HepG2 (cell line): Measurements from ENCODE around the gene ATP2B3. TPM values are rescaled to one million over a fixed set of nuclear protein-coding genes. Genes with fewer than 3 reads are reported as not detected.

ENCODE experiments used
- ATAC-seq: fragments of 200-7000 bp; cut with Tn5 transposase; 3 replicates; pipeline ENCODE4 v1.9.1; 2020; ENCODE audit warnings: mild to moderate bottlenecking, moderate library complexity
- BruUV-seq: library from RNA; stranded (reverse); fragments of 400-500 nt; replicated peaks from 2 replicates; lab custom pipeline; 2021; lab: Mats Ljungman, UMichigan
- CTCF ChIA-PET: fragments of 300-600 bp; formaldehyde crosslinking; extraction: SDS; loops from one replicate; lab custom pipeline; 2021; ENCODE audit warnings: low total read pairs, inconsistent platforms, low intra/inter-chr PET ratio; lab: Yijun Ruan, JAX
- POLR2A ChIA-PET: fragments of 350-600 bp; sonication (Branson Sonifier 250); formaldehyde crosslinking; loops from one replicate; lab custom pipeline; 2020; ENCODE audit warnings: antibody characterized with exemption, inconsistent platforms; lab: Yijun Ruan, JAX
- DNase-seq: peaks from one replicate; pipeline ENCODE4 v3.0.0-alpha.2; 2015; ENCODE audit warnings: low spot score
- FAIRE-seq: peaks from 3 replicates; lab custom pipeline; 2011; peaks lifted over from hg19 to GRCh38; lab: Jason Lieb, UNC
- H2AFZ ChIP-seq: one replicate; pipeline ENCODE4 v1.6.1; 2011; ENCODE audit warnings: low read length, inconsistent platforms
- H3K27ac ChIP-seq: fragments of 300-600 bp; 3 replicates; pipeline ENCODE4 v1.8.0; 2011; ENCODE audit warnings: mixed run types, mild to moderate bottlenecking, mixed read lengths, low read length, inconsistent platforms; ENCODE audit not compliant: insufficient read depth; ENCODE audit errors: extremely low read length
- H3K27me3 ChIP-seq, 2 experiments: fragments of 200-600 bp in 1 of 2; 2 replicates in 1 of 2; 3 replicates in 1 of 2; pipeline versions ENCODE4 v1.6.0 to v1.8.0; 2011; ENCODE audit warnings: low read length in 2 of 2, mild to moderate bottlenecking in 2 of 2, moderate library complexity in 2 of 2, inconsistent platforms in 1 of 2; ENCODE audit not compliant: insufficient read depth in 2 of 2, control insufficient read depth in 1 of 2
- H3K36me3 ChIP-seq, 2 experiments: fragments of 200-600 bp in 1 of 2; replicated peaks in 1 of 2; 2 replicates in 1 of 2; 3 replicates in 1 of 2; pipeline versions ENCODE4 v1.5.1 to v1.8.0; 2011; ENCODE audit warnings: low read length in 2 of 2, inconsistent platforms in 1 of 2; ENCODE audit not compliant: insufficient read depth in 2 of 2, control insufficient read depth in 1 of 2
- H3K4me1 ChIP-seq: 2 replicates; pipeline ENCODE4 v1.5.1; 2012; ENCODE audit warnings: low read length, inconsistent platforms; ENCODE audit not compliant: insufficient read depth
- H3K4me2 ChIP-seq: 2 replicates; pipeline ENCODE4 v1.6.0; 2011; ENCODE audit warnings: low read depth, low read length, inconsistent platforms
- H3K4me3 ChIP-seq, 3 experiments: fragments of 200-600 bp in 1 of 3; sonication (generic), shearing (Covaris generic) in 1 of 3; replicated peaks in 1 of 3; 2 replicates each; pipeline ENCODE4 v1.5.1; 2011 to 2016; ENCODE audit warnings: low read length in 3 of 3, inconsistent platforms in 2 of 3, low read depth in 2 of 3, mild to moderate bottlenecking in 2 of 3, control low read depth in 1 of 3, mixed read lengths in 1 of 3; ENCODE audit not compliant: insufficient read depth in 1 of 3
- H3K79me2 ChIP-seq: one replicate; pipeline ENCODE4 v1.6.1; 2011; ENCODE audit warnings: low read length, inconsistent platforms; ENCODE audit not compliant: insufficient read depth
- H3K9ac ChIP-seq: 2 replicates; pipeline ENCODE4 v1.6.0; 2011; ENCODE audit warnings: mild to moderate bottlenecking, low read depth, low read length, inconsistent platforms; ENCODE audit not compliant: insufficient read depth
- H3K9me3 ChIP-seq: 2 replicates; pipeline ENCODE4 v1.5.1; 2012; ENCODE audit warnings: mild to moderate bottlenecking, low read length
- H4K20me1 ChIP-seq: 2 replicates; pipeline ENCODE4 v1.6.0; 2011; ENCODE audit warnings: inconsistent platforms, mild to moderate bottlenecking, low read length, moderate library complexity; ENCODE audit not compliant: insufficient read depth
- FOXA3 ChIP-seq: IDR thresholded peaks from 2 replicates; pipeline ENCODE4 v1.6.1; 2016; ENCODE audit warnings: missing genetic modification reagents, missing compliant biosample characterization
- KLF12 ChIP-seq: sonication (generic); formaldehyde crosslinking; IDR thresholded peaks from 2 replicates; pipeline ENCODE4 v1.4.0; 2020; ENCODE audit warnings: missing genetic modification reagents, borderline replicate concordance
- MIER3 ChIP-seq: IDR thresholded peaks from 2 replicates; pipeline ENCODE4 v1.6.1; 2016; ENCODE audit warnings: missing compliant biosample characterization, borderline replicate concordance
- NFKB2 ChIP-seq: sonication (generic); formaldehyde crosslinking; IDR thresholded peaks from 2 replicates; pipeline ENCODE4 v1.4.0; 2020; ENCODE audit warnings: missing genetic modification reagents, borderline replicate concordance
- RXRB ChIP-seq: IDR thresholded peaks from 2 replicates; pipeline ENCODE4 v1.6.1; 2016; ENCODE audit warnings: borderline replicate concordance, missing genetic modification reagents, missing compliant biosample characterization
- SRSF1 ChIP-seq: fragments of 200-400 bp; formaldehyde crosslinking; optimal IDR thresholded peaks from 2 replicates; pipeline ENCODE3; 2017; ENCODE audit warnings: mild to moderate bottlenecking, low read depth, low read length, moderate library complexity
- STAT5B ChIP-seq: sonication (generic); formaldehyde crosslinking; IDR thresholded peaks from 2 replicates; pipeline ENCODE4 v1.4.0; 2020; ENCODE audit warnings: missing genetic modification reagents
- ZBTB1 ChIP-seq: sonication (generic); formaldehyde crosslinking; IDR thresholded peaks from 2 replicates; pipeline ENCODE4 v1.4.0; 2020; ENCODE audit warnings: missing genetic modification reagents, borderline replicate concordance
- ZNF720 ChIP-seq: sonication (generic); formaldehyde crosslinking; IDR thresholded peaks from 2 replicates; pipeline ENCODE4 v1.4.0; 2020; ENCODE audit warnings: missing genetic modification reagents
- ZNF878 ChIP-seq: sonication (generic); formaldehyde crosslinking; IDR thresholded peaks from 2 replicates; pipeline ENCODE4 v1.8.1; 2023; ENCODE audit warnings: mild to moderate bottlenecking, missing genetic modification reagents, moderate library complexity
- WGBS: methylation state at CpG from one replicate; pipeline ENCODE4 v1.1.6; 2017; ENCODE audit warnings: low lambda C conversion rate; 5-methylcytosine and 5-hydroxymethylcytosine counted together
- in situ Hi-C: cut with HindIII; loops from 2 replicates; pipeline ENCODE4 v1.10.0; 2017; ENCODE audit warnings: low pct_unique_long_range_greater_than_20kb; ENCODE audit not compliant: extremely low pct_ligation_motif_present
- intact Hi-C: fragments of 100-400 bp; cut with micrococcal nuclease; formaldehyde crosslinking; loops from one replicate; pipeline ENCODE4 v1.10.0; 2022; ENCODE audit not compliant: unreplicated experiment
- polyA plus RNA-seq, 8 experiments: library from polyadenylated mRNA; depleted of rRNA in 3 of 8; stranded (reverse) in 7 of 8; unstranded in 1 of 8; fragments of >200 nt; fragmentation: Illumina TruSeq in 4 of 8; extraction: Trizol in 4 of 8; gene quantifications; 2 replicates each; pipeline versions ENCODE4 v1.2.1 to v1.2.3, GENCODE V29; 2011 to 2016; ENCODE audit warnings: low read depth in 4 of 8, missing spikeins in 1 of 8, mixed read lengths in 1 of 8; ENCODE audit not compliant: insufficient read depth in 1 of 8
- total RNA-seq, 5 experiments: library from RNA; depleted of rRNA; stranded (reverse); fragments of >200 nt; fragmentation: Illumina TruSeq; extraction: Trizol; gene quantifications; 2 replicates each; pipeline ENCODE4 v1.2.3, GENCODE V29; 2016; ENCODE audit warnings: low read depth in 1 of 5
- TF ChIP-seq, protein P1 (sequence below): sonication (generic); formaldehyde crosslinking; IDR thresholded peaks from 2 replicates; pipeline ENCODE4 v1.8.0; 2022; ENCODE audit warnings: missing genetic modification reagents, mild to moderate bottlenecking, inconsistent platforms, borderline replicate concordance
- TF ChIP-seq, protein P2 (sequence below), 2 experiments: fragments of 450-650 bp in 1 of 2; sonication (generic) in 1 of 2; formaldehyde crosslinking; IDR thresholded peaks; 2 replicates each; pipeline versions ENCODE4 v1.5.0 to v1.8.0; 2020 to 2022; ENCODE audit warnings: mild to moderate bottlenecking in 1 of 2, missing genetic modification reagents in 1 of 2
- TF ChIP-seq, protein P3 (sequence below): sonication (generic); formaldehyde crosslinking; IDR thresholded peaks from 2 replicates; pipeline ENCODE4 v1.8.0; 2022; ENCODE audit warnings: mild to moderate bottlenecking, missing genetic modification reagents, borderline replicate concordance
- TF ChIP-seq, protein P4 (sequence below): sonication (generic); formaldehyde crosslinking; IDR thresholded peaks from 2 replicates; pipeline ENCODE4 v1.4.0; 2020; ENCODE audit warnings: missing genetic modification reagents, mild to moderate bottlenecking, borderline replicate concordance

ATP2B3 gene
- total and polyA plus RNA-seq, 2 of the 13 experiments (the other 11 are each of a cell fraction or from before 2014, with no cell fraction given) = not detected

DNA sequence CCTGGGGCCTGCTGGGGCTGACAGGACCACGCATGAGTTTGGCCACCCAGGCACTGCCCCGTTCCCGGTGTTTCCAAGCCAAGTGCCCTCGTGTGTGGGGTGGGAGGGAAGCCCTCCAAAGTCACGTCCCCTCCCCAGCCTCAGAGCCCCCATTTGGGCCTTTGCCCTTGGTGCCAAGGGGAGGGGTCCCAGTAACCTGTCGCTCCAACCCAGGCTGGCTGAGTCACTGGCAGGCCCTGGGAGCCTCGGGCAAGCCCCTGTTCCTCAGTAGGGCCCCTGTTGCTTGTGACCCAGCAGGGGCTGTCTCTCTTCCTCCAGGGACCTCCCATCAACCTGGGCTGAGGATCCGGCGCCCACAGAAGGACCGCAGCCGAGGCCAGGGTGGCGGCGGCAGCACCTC is 36.4 kb upstream of the ATP2B3 start:
- intact Hi-C loops = no loop called here

More for the DNA sequence above, 36.4 kb upstream of the ATP2B3 start:
- Histone ChIP-seq H3K9ac (no peak overlapping the region), H3K27me3 (peaks cover 5 to 6% of the 10 kb centered on the region in 2 experiments; a peak in 2 of 5 replicates), H3K9me3 (no peaks in the 10 kb centered on the region), H3K4me3 (no peak overlapping the region), H4K20me1 (no peaks in the 10 kb centered on the region), H2AFZ (no peak overlapping the region), H3K4me2 (no peak overlapping the region), H3K36me3 (no peaks in the 10 kb centered on the region), H3K27ac (no peak overlapping the region), H3K79me2 (no peaks in the 10 kb centered on the region), H3K4me1 (peaks cover 32% of the 10 kb centered on the region)
- TF ChIP-seq NFKB2 (CRISPR knock-in tag) = no peak
- no peak for TF ChIP-seq MIER3
- TF ChIP-seq, protein P1, sequence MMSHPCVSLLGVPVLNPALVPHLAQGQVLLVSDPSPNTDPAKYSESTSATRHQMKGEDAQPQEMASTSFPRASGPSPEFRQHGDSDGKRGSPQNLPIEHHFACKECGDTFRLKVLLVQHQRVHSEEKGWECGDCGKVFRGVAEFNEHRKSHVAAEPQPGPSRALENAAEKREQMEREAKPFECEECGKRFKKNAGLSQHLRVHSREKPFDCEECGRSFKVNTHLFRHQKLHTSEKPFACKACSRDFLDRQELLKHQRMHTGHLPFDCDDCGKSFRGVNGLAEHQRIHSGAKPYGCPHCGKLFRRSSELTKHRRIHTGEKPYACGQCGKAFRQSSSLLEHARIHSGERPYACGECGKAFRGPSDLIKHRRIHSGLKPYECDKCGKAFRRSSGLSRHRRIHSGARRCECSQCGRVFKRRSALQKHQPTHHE (CRISPR knock-in tag) = no peak
- TF ChIP-seq, protein P2, sequence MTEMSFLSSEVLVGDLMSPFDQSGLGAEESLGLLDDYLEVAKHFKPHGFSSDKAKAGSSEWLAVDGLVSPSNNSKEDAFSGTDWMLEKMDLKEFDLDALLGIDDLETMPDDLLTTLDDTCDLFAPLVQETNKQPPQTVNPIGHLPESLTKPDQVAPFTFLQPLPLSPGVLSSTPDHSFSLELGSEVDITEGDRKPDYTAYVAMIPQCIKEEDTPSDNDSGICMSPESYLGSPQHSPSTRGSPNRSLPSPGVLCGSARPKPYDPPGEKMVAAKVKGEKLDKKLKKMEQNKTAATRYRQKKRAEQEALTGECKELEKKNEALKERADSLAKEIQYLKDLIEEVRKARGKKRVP (CRISPR knock-in tag; IDR thresholded peaks at IDR 0.05) = no peak
- TF ChIP-seq, protein P3, sequence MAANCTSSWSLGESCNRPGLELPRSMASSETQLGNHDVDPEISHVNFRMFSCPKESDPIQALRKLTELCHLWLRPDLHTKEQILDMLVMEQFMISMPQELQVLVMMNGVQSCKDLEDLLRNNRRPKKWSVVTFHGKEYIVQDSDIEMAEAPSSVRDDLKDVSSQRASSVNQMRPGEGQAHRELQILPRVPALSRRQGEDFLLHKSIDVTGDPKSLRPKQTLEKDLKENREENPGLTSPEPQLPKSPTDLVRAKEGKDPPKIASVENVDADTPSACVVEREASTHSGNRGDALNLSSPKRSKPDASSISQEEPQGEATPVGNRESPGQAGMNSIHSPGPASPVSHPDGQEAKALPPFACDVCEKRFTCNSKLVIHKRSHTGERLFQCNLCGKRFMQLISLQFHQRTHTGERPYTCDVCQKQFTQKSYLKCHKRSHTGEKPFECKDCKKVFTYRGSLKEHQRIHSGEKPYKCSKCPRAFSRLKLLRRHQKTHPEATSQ (CRISPR knock-in tag) = no peak
- TF ChIP-seq, protein P4, sequence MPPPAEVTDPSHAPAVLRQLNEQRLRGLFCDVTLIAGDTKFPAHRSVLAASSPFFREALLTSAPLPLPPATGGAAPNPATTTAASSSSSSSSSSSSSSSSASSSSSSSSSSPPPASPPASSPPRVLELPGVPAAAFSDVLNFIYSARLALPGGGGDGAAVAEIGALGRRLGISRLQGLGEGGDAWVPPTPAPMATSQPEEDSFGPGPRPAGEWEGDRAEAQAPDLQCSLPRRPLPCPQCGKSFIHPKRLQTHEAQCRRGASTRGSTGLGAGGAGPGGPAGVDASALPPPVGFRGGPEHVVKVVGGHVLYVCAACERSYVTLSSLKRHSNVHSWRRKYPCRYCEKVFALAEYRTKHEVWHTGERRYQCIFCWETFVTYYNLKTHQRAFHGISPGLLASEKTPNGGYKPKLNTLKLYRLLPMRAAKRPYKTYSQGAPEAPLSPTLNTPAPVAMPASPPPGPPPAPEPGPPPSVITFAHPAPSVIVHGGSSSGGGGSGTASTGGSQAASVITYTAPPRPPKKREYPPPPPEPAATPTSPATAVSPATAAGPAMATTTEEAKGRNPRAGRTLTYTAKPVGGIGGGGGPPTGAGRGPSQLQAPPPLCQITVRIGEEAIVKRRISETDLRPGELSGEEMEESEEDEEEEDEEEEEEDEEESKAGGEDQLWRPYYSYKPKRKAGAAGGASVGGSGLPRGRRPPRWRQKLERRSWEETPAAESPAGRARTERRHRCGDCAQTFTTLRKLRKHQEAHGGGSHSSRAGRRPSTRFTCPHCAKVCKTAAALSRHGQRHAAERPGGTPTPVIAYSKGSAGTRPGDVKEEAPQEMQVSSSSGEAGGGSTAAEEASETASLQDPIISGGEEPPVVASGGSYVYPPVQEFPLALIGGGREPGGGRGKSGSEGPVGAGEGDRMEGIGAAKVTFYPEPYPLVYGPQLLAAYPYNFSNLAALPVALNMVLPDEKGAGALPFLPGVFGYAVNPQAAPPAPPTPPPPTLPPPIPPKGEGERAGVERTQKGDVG = no peak
- TF ChIP-seq SRSF1 = no peak
- no peak for TF ChIP-seq ZNF878 (CRISPR knock-in tag)
- no peak for TF ChIP-seq KLF12 (CRISPR knock-in tag)
- TF ChIP-seq FOXA3 = no peak
- no peak for TF ChIP-seq RXRB
- no peak for TF ChIP-seq ZNF720 (CRISPR knock-in tag)
- TF ChIP-seq ZBTB1 = no peak
- TF ChIP-seq STAT5B (CRISPR knock-in tag) = no peak
- ATAC-seq = no peak
- in situ Hi-C loops = no loop called here
- POLR2A ChIA-PET = no interaction called here
- CTCF ChIA-PET = no interaction called here
- no peak for FAIRE-seq
- no CpG with 5 or more reads among the region's 13 CpGs for WGBS
- no TSS peak for BruUV-seq
- no peak for DNase-seq
